ENCODE results near the gene CPED1.
"Not testable (repeated sequence)": the region's sequence is repeated elsewhere in the genome, so short reads cannot be mapped to it uniquely, and the experiment has no call there.

CPED1 gene

DNA sequence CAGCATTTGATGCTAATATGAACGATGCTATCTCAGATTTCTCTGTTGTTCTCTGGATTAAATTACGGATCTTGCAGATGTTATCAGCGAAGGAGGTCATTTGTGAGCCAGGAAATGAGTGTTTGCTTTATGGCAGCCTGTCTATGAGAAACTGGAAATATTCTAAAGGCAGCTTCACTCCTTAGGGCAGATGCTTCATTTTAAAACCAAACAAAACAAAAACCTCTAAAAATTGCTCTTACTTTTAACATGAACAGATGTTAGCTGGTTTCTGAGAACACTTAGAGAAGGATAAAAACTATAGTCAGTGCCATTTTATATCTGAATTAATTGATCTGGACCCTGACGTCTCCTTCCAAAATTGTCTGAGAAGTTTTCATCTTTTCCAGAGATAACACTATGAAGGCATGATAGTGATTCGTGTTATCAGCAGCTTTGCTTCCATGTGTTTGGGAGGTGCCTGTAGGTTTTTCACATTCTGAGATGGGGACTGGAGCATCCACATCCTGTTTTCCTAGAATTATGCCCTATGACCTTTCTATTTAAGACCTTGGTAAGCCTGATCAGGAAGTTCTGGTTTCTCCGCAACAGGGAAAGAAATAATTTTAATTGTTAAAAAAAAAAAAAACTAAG is 53.1 kb downstream of the CPED1 start:
- DNase-seq (ENCODE audit: low spot score) = no peak

DNA sequence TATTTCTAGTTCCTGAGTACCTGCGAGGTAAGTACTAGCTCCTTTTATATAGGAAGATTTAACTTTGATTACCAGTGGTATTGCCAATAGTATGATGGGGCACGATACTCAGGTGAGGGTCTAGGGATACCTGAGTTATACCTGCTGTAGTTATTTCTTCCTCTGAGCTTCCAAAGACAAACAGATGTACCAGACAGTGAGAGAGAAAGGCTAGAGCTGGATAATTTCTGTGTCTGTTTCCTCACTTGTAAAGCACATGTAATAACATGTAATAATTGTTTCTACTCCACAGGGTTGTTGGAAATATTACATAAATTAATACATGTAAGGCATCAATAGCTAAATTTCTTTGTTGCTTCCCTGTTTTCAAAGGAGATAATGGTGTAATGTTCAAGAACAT is 53.7 kb downstream of the CPED1 start:
- DNase-seq (ENCODE audit: low spot score) = no peak

DNA sequence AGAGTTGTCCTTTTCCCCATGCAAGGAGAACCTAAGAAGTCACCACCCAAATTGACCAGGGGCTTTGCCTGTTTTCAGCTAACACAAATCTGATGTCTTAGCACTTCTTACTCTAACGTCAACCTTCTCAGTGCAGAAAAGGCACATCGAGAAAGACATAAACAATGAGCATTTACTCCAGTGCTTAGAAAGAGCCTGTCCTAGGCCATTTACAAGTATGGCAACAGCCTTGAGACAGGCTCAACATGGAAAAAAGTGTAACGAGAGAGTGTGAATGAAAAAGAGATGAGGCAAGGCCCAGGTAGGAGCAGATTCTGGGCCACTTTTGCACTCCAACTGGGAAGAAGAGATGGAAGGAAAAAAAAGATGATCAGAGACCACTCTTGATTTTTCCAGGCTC is 54.4 kb downstream of the CPED1 start:
- no peak for DNase-seq (ENCODE audit: low spot score)

DNA sequence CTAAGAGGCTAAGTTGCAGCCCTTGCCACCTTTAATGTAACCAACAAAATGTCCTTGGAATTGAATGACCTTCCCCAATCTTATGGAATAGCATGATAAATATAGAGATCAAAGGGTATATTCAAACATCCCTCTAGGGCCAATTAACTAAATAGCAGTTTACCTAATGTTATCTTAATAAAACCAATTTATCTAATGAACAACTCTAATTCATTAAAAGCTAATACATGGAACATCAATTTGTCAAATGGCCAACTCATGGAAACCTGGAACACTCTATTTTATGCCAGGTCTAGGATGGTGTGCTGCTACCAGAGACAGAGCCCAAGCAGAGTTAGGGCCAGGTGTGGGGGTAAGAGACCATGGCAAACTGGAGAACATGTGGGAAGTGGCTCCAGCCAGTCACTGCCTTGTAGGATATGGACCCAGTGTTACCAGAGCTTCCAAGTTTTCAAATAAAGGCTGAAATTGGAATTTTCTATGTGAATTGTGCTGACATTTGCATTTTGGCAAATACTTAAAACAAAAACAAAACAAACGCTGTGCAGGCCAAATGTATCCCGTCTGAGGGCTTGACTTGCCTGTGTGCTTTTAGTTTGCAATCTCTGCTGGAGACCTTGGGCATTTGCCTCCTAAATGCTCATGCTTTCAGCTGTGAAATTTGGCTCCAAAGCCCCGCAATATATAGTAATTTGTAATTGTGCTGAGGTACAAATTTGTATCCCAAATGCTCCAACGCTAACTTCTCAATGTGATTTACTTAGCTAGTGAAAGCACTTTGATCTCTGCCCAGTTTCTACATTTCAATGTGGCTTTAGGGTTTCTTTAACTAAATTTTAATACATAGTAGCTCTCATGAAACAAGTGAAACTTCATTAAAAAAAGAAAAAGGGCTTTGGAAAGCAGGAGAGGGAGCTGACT is 55.1 kb downstream of the CPED1 start:
- DNase-seq (ENCODE audit: low spot score) = no peak

DNA sequence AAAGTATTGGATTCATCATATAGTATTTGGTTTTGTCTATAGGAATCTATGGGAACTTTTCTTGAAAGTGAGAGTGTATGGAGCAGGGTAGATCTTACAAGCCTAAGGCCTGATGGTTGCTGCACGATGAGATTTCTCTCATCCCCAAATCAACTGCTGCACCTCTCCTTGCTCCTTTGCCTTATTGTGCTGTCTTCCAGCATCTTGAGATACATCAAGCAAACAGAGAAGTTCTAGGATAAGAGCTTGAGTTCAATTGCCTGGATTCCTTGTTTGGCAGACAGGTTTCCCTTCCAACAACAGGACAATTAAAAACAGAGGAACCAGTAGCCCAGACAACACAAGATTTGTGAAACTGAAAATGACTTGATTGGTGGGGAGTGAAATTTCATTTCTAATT is 56.6 kb downstream of the CPED1 start:
- DNase-seq (ENCODE audit: low spot score) = no peak

DNA sequence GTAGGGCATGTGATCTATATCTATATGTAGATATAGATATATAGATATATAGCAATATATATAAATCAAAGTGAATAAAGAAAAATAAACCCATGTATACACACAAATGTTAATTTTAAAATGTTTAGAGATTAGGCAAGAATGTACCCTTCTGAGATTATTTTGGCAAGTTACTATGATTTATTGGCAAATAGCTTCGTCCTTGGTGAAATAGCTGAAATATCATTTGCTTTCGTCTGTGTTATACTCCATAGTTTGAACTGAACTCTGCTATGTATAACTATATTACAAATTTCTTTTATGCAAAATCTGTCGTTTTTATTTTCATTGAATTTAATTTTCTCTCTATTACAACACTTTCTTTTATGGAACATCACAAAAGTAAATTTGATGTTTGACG is 57.5 kb downstream of the CPED1 start:
- no peak for DNase-seq (ENCODE audit: low spot score)

DNA sequence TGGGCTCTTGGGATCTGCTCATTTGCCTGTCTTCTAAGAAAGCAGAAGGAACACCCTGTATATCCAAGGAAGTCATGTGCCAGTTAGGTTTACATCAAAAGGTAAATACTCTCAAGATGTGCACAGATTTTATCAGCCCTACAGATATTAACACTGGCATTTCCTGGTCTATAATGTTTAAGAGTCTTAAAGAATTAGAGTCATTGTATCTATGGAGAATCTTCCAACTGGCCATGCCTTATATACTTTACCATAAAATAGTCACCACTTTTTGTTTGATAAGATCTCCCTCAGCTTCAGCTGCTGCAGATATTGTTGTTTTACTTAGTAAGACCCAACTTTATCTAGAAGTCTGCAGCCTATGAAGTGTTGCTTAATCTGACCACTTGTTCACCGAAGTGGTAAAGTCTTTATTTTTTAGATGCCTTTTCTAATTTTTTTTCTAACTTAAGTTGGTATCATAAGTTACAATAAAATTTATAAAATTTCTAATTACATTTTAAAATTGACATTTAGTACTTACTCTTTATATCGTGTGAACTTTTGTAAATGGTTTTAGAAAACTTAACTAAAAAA is 58.5 kb downstream of the CPED1 start:
- DNase-seq (ENCODE audit: low spot score) = no peak

DNA sequence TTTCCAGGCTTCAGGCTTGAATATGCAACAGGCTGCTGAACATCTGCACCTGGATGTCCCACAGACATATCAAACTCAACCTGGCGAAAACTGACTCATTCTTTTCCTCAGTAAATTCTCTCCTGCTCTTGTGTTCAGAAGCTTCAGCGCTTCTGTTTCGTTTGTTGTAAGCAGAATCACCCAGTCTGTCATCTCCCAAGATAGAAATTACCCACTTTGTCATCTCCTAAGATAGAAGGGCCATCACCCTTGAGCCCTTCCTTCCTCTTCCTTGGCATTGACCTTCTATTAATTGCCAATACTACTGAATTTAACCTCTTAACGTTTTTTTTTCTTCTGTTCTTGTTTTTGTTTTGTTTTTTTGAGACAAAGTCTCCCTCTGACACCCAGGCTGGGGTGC is 59.7 kb downstream of the CPED1 start:
- no peak for DNase-seq (ENCODE audit: low spot score)

DNA sequence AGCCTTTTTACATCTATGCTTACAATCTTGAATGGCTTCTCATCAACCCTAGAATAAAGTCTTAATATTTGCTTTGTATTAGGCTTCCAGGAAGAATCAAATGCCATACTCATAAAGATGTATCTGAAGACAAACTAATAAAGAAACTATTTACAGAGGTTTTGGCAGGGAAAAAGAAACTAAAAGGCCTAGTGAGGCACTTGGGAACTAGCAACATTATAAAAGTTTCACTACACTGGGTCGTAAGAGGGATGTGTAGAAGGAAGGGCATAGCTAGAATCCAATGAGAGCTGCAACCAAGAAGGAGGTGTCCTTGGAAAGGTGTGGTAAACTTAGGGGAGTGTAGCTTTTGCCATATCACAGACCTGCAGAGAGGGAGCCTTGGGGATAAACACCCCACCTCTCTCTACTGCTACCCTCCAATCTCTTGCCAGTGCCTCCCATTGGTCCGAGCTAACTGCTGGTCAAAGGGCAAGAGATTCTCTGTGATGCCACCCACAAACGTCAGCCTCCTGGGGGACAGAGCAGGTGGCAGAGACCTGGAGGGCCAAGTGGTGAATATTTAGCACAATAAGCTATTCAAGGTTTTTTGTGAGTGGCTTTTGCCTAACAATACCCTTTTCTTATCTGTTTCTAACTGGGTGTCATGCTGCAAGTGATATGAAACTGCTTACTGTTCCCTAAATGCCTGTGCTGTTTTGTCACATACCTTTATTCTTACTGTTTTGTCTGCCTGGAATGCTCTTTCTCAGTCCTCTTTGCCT is 60.7 kb downstream of the CPED1 start:
- no peak for DNase-seq (ENCODE audit: low spot score)

DNA sequence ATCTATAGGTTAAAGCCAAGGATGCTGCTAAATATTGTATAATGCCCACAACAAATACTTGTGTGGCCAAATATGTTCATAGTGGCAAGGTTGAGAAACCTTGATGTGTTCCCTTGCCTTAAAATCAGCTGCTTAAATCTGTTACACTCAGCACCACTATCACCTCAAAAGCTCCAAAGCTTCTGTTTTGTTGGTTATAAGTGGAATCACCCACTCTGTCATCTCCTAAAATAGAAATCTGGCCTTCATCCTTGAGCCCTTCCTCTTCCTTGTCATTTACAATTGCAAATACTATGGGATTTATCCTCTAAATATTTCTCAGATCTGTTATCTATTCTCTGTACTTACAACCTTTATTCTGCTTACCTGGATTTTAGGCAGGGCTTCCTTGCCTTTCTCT is 61.4 kb downstream of the CPED1 start:
- DNase-seq (ENCODE audit: low spot score) = no peak

DNA sequence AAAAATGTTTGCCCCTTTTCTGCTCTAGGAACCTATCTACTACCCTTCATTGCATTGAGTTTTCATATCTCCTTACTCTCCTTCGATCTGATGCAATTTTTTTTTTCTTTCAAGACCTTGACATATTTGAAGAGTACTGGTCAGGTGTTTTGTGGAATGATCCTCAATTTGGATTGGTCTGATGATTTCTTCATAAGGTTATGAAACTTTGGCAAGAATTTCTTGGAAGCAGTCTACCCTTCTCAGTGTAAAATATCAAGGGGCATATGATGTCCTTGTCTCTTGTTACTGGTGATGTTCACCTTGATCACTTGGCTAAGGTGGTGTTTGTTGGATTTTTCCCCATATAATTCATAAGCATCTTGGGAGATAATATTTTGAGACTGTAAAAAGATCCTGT is 64.7 kb downstream of the CPED1 start:
- DNase-seq (ENCODE audit: low spot score) = no peak

DNA sequence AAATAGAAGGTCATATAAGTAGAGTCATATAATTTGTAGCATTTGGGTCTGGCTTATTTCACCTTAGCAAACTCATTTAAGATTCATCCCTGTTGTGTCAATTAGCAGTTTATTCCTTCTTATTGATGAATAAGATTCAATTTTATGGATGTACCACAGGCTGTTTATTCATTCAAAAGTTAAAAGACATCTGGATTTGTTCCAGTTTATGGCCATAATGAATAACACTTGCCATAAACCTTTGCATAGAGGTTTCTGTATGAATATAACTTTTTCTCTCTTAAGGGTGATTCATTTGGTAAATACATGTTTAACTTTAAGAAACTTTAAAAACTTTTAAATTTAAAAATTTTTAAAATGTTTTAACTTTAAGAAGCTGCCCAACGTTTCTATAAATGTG is 66.4 kb downstream of the CPED1 start:
- DNase-seq (ENCODE audit: low spot score) = no peak

DNA sequence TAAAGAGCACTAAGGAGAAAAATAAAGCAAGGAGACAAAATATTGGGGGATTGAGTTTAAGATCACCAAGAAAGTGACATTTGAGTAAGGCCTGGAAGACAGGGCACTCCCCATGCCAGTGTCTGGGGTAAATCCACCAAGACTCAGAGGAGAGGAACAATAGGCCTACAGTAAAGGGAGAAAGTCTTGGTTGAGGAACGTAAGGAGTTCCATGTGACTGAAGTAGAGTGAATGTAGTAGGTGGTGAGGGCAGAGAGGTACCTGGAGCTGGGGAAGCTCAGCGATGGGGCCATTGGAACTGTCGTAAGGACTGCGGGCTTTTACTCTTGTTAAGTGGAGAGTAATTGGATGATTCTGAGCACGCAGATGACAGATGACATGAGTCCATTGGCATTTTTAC is 69.4 kb downstream of the CPED1 start:
- no peak for DNase-seq (ENCODE audit: low spot score)

DNA sequence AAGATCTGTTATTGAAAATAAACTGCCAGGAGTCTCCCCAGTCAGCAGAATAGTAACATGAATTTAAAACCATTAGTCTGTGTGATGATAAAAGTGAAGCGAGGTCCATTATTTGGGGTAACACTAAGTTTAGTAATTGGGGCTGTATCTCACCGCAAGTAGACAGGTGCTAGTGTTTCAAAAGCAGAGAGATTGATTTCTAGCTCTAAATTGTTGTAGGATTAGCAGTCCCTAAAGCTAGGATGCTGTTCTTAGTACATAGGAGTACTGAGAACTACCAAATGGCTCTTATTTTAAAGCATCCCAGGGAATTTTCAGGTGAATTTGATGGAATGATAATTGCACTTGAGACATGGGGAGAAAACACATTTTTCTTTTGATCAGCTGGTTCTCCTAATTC is 70.5 kb downstream of the CPED1 start:
- DNase-seq (ENCODE audit: low spot score) = no peak

DNA sequence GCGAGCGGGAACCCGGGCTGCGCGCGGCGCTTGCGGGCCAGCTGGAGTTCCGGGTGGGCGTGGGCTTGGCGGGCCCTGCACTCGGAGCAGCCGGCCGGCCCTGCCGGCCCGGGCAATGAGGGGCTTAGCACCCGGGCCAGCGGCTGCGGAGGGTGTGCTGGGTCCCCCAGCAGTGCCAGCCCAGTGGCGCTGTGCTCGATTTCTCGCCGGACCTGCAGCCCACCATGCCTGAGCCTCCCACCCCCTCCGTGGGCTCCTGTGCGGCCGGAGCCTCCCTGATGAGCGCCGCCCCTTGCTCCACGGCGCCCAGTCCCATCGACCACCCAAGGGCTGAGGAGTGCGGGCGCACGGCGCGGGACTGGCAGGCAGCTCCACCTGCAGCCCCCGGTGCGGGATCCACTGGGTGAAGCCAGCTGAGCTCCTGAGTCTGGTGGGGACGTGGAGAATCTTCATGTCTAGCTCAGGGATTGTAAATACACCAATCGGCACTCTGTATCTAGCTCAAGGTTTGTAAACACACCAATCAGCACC is 71.5 kb downstream of the CPED1 start:
- DNase-seq (ENCODE audit: low spot score) = not testable (repeated sequence)

DNA sequence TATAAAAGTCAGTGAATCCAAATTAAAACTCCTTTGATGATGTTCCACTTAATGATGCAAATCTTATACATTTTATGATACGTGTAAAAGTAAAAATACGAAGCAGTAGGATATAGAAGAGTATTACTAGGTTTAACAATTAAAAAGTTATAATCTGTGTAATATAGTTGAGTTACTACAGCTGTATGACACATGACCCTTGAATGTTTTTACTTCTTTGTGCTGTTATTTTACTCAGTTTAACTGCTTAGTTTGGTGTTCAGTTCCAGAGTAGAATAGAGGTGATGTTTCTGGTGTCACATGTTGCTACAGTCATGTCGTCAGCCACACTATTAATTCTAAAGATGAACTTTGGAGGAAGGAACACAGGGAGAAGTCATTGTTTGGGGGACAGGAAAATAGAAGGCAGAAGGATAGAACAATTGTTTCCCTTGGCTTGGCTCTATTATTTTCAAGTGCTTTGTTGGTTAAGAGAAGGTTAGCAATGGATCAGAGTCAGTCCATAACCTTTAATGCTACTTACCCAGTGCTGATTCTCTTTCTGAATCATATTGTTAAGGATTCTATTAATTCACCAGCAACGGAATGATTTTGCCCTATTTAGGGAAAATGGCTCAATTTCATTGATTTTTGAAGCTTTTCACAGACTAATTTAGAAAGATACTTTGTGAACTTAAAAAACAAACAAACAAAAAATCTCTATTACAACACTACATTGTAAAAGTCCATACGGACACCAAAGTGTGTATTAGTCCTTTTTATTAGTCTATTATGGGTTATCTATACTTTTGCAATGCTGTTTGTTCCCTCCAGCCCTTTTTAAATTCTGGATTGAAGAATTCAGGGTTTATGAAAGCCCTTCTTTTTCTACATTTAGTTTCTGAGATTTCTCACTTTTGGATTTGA is 73.4 kb downstream of the CPED1 start:
- DNase-seq (ENCODE audit: low spot score) = no peak

DNA sequence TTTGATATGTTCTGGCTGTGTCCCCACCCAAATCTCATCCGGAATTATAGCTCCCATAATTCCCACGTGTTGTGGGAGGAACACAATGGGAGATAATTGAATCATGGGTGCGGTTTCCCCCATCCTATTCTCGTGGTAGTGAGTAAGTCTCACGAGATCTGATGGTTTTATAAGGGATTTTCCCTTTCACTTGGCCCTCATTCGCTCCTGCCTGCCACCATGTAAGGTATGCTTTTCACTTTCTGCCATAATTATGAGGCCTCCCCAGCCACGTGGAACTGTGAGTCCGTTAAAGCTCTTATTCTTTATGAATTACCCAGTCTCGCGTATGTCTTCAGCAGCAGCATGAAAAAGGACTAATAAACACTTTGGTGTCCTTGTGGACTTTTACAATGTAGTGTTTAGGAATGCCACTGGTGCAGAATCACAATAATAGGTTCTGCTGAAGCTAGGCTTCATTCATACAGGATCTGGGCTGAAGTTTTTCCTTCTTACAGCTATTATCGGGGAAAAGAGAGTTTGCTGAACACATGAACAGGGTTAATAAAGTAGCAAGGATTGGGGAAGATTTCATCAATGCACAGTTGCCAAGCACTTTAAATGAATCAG is 74.3 kb downstream of the CPED1 start:
- DNase-seq (ENCODE audit: low spot score) = no peak

DNA sequence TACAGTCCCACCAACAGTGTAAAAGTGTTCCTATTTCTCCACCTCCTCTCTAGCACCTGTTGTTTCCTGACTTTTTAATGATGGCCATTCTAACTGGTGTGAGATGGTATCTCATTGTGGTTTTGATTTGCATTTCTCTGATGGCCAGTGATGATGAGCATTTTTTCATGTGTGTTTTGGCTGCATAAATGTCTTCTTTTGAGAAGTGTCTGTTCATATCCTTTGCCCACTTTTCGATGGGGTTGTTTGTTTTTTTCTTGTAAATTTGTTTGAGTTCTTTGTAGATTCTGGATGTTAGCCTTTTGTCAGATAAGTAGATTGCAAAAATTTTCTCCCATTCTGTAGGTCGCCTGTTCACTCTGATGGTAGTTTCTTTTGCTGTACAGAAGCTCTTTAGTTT is 79.2 kb downstream of the CPED1 start:
- not testable (repeated sequence) for DNase-seq (ENCODE audit: low spot score)

DNA sequence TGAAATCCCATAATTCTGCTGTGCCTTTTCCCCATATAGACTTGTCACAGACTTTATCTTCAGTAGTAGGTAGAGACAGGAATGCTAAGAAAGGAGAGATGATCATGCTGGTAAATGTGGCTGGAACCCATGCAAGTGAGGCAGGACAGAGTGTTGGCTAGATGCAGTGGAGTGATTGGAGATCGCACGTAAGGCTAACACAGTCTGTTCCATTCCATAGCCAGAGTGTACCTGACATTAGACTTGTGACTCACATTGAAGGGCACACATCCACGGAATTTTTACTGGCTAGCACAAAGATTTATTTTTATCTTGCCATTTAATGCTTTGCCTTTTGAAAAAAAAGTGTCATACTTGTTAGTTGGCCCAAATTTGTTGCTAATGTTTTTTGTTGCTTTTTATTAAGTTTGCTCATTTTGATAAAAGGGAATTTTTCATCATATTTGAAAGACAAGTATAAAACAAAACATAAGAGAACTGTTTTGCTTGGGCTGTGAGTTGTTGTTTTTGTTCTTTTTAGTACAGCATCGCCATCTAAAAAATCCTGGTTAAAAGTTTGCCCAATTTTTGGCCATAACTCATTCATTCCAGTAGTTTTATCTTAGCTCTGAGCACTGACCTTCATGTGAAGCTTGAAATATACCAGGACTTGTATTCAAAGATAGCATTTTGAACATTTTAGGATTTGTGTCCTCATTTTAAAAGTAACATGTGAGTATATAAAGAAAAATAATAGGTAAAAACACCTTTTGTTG is 81.0 kb downstream of the CPED1 start:
- DNase-seq (ENCODE audit: low spot score) = no peak

DNA sequence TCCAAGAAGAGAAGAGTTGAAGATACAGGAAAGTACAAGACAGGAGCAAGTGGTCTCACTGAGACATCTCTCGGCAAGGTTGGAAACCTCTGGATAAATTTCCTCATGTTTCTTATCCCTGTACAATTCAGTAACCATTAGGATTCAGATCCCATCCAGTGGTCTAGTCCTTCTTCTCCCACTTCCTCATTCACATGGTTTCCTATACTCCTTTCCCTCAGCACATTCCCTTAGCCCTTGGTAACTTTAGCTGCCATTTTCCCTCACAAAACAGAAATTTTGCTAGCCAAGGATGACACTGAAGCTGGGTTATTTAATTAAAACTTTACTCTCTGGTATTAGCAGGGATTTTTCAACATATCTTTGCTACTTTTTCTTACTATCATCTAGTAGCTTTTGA is 82.6 kb downstream of the CPED1 start:
- no peak for DNase-seq (ENCODE audit: low spot score)
